HepG2 (cell line): Measurements from ENCODE around the gene CARD19.

Source experiments
- BRD4 ChIP-seq: sonication (generic); formaldehyde crosslinking; IDR thresholded peaks from 2 replicates; pipeline ENCODE4 v1.4.0; 2020; ENCODE audit warnings: missing genetic modification reagents
- EZH2 ChIP-seq: conservative IDR thresholded peaks from 2 replicates; pipeline ENCODE4 v1.6.1; 2012; ENCODE audit warnings: mild to moderate bottlenecking, low read depth, low read length, moderate library complexity
- FOXP1 ChIP-seq, 2 experiments: fragments of 450-650 bp in 1 of 2; IDR thresholded peaks; 2 replicates each; pipeline ENCODE4 v1.6.1; 2017 to 2018; ENCODE audit warnings: antibody characterized with exemption in 1 of 2
- MXI1 ChIP-seq: IDR thresholded peaks from 3 replicates; pipeline ENCODE4 v1.6.1; 2012; ENCODE audit warnings: low read depth, low read length, inconsistent platforms, borderline replicate concordance
- SRF ChIP-seq: IDR thresholded peaks from 2 replicates; pipeline ENCODE4 v1.6.1; 2011; ENCODE audit warnings: mild to moderate bottlenecking, low read depth, low read length, moderate library complexity
- ZNF839 ChIP-seq: sonication (generic); formaldehyde crosslinking; IDR thresholded peaks from 2 replicates; pipeline ENCODE4 v1.4.0; 2020; ENCODE audit warnings: missing genetic modification reagents, mild to moderate bottlenecking, borderline replicate concordance
- TF ChIP-seq, protein P1 (sequence below): sonication (generic); formaldehyde crosslinking; IDR thresholded peaks from 2 replicates; pipeline ENCODE4 v1.4.0; 2020; ENCODE audit warnings: missing genetic modification reagents
- TF ChIP-seq, protein P2 (sequence below): sonication (generic); formaldehyde crosslinking; IDR thresholded peaks from 2 replicates; pipeline ENCODE4 v1.5.0; 2020; ENCODE audit warnings: mild to moderate bottlenecking, missing genetic modification reagents, moderate library complexity

- TF ChIP-seq, protein P1, sequence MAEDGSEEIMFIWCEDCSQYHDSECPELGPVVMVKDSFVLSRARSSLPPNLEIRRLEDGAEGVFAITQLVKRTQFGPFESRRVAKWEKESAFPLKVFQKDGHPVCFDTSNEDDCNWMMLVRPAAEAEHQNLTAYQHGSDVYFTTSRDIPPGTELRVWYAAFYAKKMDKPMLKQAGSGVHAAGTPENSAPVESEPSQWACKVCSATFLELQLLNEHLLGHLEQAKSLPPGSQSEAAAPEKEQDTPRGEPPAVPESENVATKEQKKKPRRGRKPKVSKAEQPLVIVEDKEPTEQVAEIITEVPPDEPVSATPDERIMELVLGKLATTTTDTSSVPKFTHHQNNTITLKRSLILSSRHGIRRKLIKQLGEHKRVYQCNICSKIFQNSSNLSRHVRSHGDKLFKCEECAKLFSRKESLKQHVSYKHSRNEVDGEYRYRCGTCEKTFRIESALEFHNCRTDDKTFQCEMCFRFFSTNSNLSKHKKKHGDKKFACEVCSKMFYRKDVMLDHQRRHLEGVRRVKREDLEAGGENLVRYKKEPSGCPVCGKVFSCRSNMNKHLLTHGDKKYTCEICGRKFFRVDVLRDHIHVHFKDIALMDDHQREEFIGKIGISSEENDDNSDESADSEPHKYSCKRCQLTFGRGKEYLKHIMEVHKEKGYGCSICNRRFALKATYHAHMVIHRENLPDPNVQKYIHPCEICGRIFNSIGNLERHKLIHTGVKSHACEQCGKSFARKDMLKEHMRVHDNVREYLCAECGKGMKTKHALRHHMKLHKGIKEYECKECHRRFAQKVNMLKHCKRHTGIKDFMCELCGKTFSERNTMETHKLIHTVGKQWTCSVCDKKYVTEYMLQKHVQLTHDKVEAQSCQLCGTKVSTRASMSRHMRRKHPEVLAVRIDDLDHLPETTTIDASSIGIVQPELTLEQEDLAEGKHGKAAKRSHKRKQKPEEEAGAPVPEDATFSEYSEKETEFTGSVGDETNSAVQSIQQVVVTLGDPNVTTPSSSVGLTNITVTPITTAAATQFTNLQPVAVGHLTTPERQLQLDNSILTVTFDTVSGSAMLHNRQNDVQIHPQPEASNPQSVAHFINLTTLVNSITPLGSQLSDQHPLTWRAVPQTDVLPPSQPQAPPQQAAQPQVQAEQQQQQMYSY (CRISPR knock-in tag): no peak
- no peak for TF ChIP-seq BRD4
- no peak for TF ChIP-seq MXI1
- no peak for TF ChIP-seq ZNF839 (CRISPR knock-in tag)
- TF ChIP-seq, protein P2, sequence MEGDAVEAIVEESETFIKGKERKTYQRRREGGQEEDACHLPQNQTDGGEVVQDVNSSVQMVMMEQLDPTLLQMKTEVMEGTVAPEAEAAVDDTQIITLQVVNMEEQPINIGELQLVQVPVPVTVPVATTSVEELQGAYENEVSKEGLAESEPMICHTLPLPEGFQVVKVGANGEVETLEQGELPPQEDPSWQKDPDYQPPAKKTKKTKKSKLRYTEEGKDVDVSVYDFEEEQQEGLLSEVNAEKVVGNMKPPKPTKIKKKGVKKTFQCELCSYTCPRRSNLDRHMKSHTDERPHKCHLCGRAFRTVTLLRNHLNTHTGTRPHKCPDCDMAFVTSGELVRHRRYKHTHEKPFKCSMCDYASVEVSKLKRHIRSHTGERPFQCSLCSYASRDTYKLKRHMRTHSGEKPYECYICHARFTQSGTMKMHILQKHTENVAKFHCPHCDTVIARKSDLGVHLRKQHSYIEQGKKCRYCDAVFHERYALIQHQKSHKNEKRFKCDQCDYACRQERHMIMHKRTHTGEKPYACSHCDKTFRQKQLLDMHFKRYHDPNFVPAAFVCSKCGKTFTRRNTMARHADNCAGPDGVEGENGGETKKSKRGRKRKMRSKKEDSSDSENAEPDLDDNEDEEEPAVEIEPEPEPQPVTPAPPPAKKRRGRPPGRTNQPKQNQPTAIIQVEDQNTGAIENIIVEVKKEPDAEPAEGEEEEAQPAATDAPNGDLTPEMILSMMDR (CRISPR knock-in tag): no peak
- TF ChIP-seq SRF: no peak
- no peak for TF ChIP-seq EZH2
- TF ChIP-seq FOXP1 (IDR thresholded peaks at IDR 0.05): no peak
- no peak for TF ChIP-seq FOXP1 (CRISPR knock-in tag; IDR thresholded peaks at IDR 0.05)
Measured at GRCh38 chr9:93121316-93122241, 25.6 kb downstream of the CARD19 start.
